Measurements from ENCODE around the gene ZSCAN25.

DNA sequence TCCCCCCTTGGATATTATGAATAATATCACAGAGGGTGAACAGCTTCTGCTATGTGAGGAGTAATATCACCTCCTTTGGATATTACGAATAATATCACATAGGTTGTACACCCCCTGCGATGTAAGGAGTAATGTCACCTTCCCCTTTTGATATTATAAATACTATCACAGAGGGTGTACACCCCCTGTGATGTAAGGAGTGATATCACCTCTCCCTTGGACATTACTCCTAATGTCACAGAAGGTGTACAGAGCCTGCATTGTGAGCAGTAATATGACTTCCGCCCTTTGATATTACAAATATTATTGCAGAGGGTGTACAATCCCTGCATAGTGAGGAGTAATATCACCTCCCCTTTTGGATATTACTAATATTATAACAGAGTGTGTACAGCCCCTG is 27.9 kb upstream of the ZSCAN25 start:
- TF ChIP-seq SUZ12 (IDR thresholded peaks at IDR 0.05; ENCODE audit: extremely low read depth, insufficient read depth, insufficient read length) (no peak), YY1 (IDR thresholded peaks at IDR 0.05; ENCODE audit: insufficient read depth, insufficient read length) (no peak), ZNF274 (IDR thresholded peaks at IDR 0.05; ENCODE audit: low read depth, low read length) (no peak)
